Skeletal muscle tissue (tissue), 4 donors: ENCODE data around the gene XPO4. TPM values are rescaled to one million over a fixed set of nuclear protein-coding genes. Genes with fewer than 3 reads are reported as not detected.
"Not testable (repeated sequence)": the region's sequence is repeated elsewhere in the genome, so short reads cannot be mapped to it uniquely, and the experiment has no call there.

Experiments used
- H3K27ac ChIP-seq: one replicate; pipeline ENCODE4 v1.7.0; 2013; ENCODE audit warnings: mild to moderate bottlenecking, low read depth, low read length, inconsistent platforms
- H3K27me3 ChIP-seq, 3 donors: one replicate each; pipeline ENCODE4 v1.7.0; 2013; ENCODE audit warnings: low read length in 3 of 3; ENCODE audit not compliant: control insufficient read depth in 3 of 3, insufficient read depth in 3 of 3
- H3K36me3 ChIP-seq, 3 donors: one replicate each; pipeline ENCODE4 v1.7.0; 2013; ENCODE audit warnings: low read length in 3 of 3; ENCODE audit not compliant: control insufficient read depth in 3 of 3, insufficient read depth in 3 of 3
- H3K4me1 ChIP-seq, 3 donors: one replicate each; pipeline ENCODE4 v1.7.0; 2013; ENCODE audit warnings: low read length in 3 of 3, mild to moderate bottlenecking in 3 of 3; ENCODE audit not compliant: control insufficient read depth in 3 of 3, insufficient read depth in 3 of 3
- H3K4me3 ChIP-seq, 3 donors: one replicate each; pipeline ENCODE4 v1.7.0; 2013; ENCODE audit warnings: low read length in 3 of 3
- H3K9ac ChIP-seq, 3 donors: one replicate each; pipeline ENCODE4 v1.7.0; 2013; ENCODE audit warnings: low read length in 3 of 3, mild to moderate bottlenecking in 3 of 3, moderate library complexity in 2 of 3, low read depth in 1 of 3
- H3K9me3 ChIP-seq, 3 donors: one replicate each; pipeline ENCODE4 v1.7.0; 2013; ENCODE audit warnings: low read length in 3 of 3; ENCODE audit not compliant: control insufficient read depth in 3 of 3
- total RNA-seq: library from RNA; depleted of rRNA; stranded (reverse); fragments of >200 nt; gene quantifications from one replicate; pipeline ENCODE4 v1.2.3, GENCODE V29; 2014
- donor health status: Osteomylitis.

The XPO4 gene
- total RNA-seq = 28.2 TPM

DNA sequence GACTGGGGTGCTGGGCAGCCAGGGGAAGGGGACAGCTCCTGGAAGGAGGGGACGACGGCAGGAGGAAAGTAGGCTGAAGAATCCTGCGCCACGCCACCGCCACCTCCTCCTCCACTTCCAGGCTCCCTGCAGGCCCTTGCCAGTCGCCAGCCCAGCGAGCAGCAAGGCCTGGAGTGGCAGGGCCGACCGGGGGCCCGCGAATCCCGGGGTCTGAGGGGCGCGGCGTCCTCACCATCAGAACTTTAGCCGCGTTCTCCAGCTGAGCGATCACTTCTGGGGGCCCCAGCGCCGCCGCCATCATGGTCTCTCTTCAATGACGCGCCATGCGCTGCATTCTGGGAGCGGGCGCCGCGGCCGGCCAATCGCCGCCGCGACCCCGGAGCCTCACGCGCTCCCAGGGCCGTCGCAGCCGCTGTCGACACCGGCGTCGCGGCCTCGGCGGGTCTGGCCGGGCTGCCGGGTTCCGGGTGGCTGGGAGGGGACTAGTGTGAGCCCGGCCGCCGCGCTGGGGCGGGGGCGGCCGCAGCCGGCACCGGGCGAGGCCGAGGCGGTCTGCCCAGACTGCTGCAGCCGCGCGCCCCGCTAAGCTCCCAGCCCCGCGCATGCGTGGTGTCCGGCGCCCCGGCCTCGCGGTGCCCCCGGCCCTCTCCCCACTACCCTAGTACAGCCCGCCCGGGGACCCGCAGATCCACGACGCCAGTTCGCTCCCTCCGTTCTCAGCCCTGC lies at the start of gene XPO4:
TSS of gene XPO4 (minus strand) at position 309 of the 726 bp plus-strand sequence. CDS start at position 301, 8 bp downstream.
- peaks cover 5 to 20% (median 12%) of the 10 kb centered on the region in 3 donors for H3K4me1 ChIP-seq

DNA sequence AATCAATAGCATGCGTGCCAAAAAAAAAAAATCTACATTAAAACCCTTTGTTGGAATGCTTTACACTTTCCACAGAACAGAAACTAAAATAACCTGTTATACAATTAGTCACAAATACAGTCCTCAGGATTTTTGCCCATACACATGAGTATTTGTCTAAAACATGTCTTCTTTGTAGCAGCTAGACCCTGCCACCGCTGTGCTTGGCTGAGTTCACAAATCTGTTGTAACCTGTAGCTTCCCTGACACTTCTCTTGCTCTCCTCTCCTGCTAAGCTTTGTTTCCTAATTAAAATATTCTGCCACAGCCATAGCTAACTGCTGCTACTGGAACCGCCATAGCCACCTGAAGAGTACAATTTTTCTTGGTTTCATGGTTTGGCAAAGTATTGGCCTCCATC lies 45.5 kb upstream of the XPO4 start:
- not testable (repeated sequence) for H3K9me3 ChIP-seq, H3K4me1 ChIP-seq, H3K9ac ChIP-seq, H3K4me3 ChIP-seq, H3K27ac ChIP-seq, H3K36me3 ChIP-seq
- peaks cover 7 to 16% (median 12%) of the 10 kb centered on the region in 3 donors for H3K27me3 ChIP-seq

More for the DNA sequence above, at the start of gene XPO4:
- Histone ChIP-seq H3K36me3 (peaks cover 0 to 4% (median 0%) of the 10 kb centered on the region in 3 donors), H3K9ac (peak within 1 kb of the TSS; percentile 83 to 98 (median 98)), H3K27me3 (no peaks in the 10 kb centered on the region), H3K4me3 (peak within 1 kb of the TSS; percentile 86 to 97 (median 95)), H3K9me3 (no peaks in the 10 kb centered on the region), H3K27ac (peak within 1 kb of the TSS; percentile 96)

DNA sequence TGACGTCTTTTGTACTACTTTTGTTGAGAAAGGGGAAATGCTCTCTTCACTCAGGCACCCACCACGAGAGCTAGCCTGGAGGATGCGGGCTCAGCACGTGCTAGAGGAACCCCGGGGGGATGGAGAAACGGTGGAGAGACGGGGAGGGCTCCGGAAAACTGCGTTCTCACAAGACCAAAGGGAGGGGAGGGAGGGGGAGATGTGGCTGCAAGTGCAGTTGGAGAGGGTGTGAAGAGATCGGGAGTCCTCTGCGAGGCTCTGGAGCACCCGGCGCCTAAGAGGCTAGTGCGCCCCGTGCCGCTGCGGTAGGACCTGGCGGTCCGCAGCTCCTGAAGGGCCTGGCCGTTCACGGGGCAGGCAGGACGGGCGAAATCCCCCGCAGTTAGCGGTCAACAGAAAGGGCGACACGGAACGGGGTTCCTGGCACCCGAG lies 43.4 kb upstream of the XPO4 start:
- peaks cover 7 to 12% (median 11%) of the 10 kb centered on the region in 3 donors for H3K27me3 ChIP-seq
- no peak overlapping the region for H3K9ac ChIP-seq
- H3K9me3 ChIP-seq = no peaks in the 10 kb centered on the region
- H3K27ac ChIP-seq = no peak overlapping the region
- peak overlapping the region; percentile 7 to 52 (median 52) for H3K4me3 ChIP-seq
- H3K36me3 ChIP-seq = no peaks in the 10 kb centered on the region
- H3K4me1 ChIP-seq = peaks cover 3 to 5% (median 4%) of the 10 kb centered on the region in 3 donors

DNA sequence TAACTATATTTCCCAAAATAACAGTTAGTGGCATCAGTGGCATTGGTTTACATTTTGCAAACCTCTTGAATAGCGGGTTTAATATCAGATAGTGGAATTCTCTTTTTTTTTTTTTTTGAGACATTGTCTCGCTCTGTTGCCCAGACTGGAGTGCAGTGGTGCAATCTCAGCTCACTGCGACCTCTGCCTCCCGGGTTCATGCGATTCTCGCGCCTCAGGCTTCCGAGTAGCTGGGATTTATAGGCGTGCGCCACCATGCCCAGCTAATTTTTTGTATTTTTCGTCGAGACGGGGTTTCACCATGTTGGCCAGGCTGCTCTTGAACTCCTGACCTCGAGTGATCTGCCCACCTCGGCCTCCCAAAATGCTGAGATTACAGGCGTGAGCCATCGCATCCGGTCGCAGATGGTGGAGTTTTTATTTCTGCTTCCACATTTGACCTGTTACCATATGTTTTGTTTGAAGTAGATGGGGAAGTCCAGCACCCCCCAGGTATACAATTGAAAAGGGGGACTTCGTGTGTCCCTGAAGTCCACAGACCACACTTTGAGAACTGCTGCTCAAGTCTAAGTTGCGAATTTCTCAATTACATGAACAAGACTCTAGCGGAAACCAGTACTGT lies 40.5 kb upstream of the XPO4 start:
- Histone ChIP-seq H3K36me3 (no peaks in the 10 kb centered on the region), H3K27ac (peak overlapping the region; percentile 60), H3K4me1 (peaks cover 8 to 24% (median 14%) of the 10 kb centered on the region in 3 donors), H3K27me3 (peaks cover 7 to 12% (median 11%) of the 10 kb centered on the region in 3 donors), H3K9me3 (no peaks in the 10 kb centered on the region), H3K9ac (peak overlapping the region in 1 of 3 donors; percentile 24), H3K4me3 (no peak overlapping the region)

DNA sequence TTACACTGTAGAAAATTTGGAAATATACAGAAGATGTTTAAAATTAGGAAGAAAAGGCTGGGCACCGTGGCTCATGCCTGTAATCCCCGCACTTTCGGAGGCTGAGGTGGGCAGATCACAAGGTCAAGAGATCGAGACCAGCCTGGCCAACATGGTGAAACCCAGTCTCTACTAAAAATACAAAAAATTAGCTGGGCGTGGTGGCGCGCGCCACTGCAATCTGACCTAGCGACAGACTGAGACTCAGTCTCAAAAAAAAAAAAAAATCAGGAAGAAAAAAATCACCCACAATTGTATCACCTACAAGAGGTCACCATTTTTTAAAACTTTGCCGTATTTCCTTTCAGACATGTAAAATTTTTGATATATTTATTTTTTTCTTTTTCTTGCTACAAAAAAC lies 38.0 kb upstream of the XPO4 start:
- not testable (repeated sequence) for H3K27me3 ChIP-seq, H3K36me3 ChIP-seq, H3K4me3 ChIP-seq, H3K9me3 ChIP-seq, H3K9ac ChIP-seq
- Histone ChIP-seq H3K4me1 (peaks cover 8 to 24% (median 9%) of the 10 kb centered on the region in 3 donors), H3K27ac (peak overlapping the region; percentile 88)

DNA sequence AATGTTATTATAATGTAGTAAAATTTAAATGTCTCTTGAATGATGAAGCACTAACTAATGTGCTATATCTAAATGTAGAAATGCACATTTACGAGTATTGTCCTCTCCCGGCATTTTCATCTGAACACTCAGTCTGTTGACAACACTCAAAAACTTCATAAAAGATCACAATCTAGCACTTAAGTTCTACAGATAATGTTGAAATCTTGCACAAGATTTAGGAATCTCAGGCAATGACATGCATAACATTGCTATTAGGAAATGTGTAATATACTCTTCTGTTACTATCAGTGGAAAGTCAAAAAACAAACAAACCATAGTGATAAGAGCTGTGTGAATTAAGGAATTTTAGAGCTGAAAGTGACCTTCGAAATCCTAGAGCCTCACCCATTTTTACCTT lies 37.5 kb upstream of the XPO4 start:
- Histone ChIP-seq H3K4me1 (peaks cover 8 to 24% (median 9%) of the 10 kb centered on the region in 3 donors), H3K27me3 (peaks cover 0 to 2% (median 0%) of the 10 kb centered on the region in 3 donors), H3K27ac (peak overlapping the region; percentile 88), H3K4me3 (no peak overlapping the region), H3K36me3 (no peaks in the 10 kb centered on the region), H3K9me3 (no peaks in the 10 kb centered on the region), H3K9ac (peak overlapping the region in 2 of 3 donors; percentile 22 to 70)

DNA sequence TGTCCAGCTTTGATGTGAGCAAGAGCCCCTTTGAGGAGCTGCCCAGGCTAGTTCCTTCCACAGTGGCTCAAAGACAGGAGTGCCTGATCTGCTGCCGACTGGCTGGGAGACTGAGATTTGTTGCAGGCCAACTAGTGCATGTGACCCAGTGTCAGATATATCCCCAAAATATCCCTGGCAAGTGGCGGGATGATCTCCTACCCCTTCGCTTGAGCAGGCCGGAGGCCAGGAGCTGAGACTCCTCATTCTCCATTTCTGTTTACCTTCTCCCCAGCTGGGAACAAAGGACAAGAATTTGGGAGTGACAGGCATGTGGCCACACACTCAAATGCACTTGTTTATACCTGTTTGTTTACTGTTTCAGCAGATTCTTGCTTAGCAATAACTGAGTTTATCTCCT lies 37.1 kb upstream of the XPO4 start:
- Histone ChIP-seq H3K27me3 (no peaks in the 10 kb centered on the region), H3K4me1 (peaks cover 8 to 24% (median 9%) of the 10 kb centered on the region in 3 donors), H3K4me3 (peak overlapping the region in 1 of 3 donors; percentile 43), H3K36me3 (no peaks in the 10 kb centered on the region), H3K9ac (peak overlapping the region; percentile 22 to 70 (median 61)), H3K27ac (peak overlapping the region; percentile 88), H3K9me3 (no peaks in the 10 kb centered on the region)

DNA sequence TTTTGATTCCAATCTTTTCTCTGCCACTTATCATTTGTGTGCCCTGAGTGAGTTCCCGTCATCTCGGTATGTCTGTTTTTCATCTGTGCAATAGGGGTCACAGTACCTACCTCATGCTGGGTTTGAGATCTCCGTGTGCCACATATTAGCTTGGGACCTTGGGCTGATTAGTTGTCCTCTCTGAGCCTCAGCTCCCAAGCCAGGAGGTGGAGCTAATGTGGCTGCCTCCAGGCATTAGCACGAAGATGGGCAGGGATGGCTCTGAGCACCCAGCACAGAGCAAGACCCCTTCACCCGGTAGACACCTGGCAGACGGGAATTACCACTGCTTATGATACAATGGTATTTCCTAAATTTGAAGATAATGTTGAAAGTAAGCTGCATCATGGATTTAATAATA lies 35.8 kb upstream of the XPO4 start:
- H3K9me3 ChIP-seq = no peaks in the 10 kb centered on the region
- no peaks in the 10 kb centered on the region for H3K27me3 ChIP-seq
- no peak overlapping the region for H3K27ac ChIP-seq
- no peak overlapping the region for H3K4me3 ChIP-seq
- no peaks in the 10 kb centered on the region for H3K36me3 ChIP-seq
- H3K9ac ChIP-seq = no peak overlapping the region
- peaks cover 6 to 23% (median 9%) of the 10 kb centered on the region in 3 donors for H3K4me1 ChIP-seq

DNA sequence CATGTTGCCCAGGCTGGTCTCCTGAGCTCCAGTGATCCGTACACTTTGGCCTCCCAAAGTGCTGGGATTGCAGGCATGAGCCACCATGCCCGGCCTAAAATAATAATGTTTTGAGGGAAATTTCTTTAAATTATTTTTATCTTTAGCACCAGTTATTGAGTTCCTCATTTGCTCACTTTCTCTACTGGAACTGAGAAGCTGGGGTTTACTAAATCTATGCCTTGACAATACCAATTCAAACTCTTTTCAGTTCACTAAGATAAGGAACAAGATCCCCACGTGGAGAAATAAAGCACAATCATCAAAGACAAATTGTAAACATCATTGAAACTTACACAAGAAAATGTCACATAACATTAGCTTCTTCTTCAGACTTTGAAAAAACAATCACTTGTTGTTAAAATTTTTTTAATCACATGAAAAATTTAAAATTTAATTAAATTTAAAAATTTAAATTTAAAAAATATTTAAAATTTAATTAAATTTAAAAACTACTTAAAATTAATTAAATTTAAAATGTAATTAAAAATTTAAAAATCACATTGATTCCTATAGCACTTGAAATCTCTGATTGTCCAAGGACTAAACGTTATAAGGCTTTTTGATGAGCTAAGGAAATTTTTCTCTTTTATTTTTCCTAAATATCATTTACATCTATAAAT lies 25.2 kb upstream of the XPO4 start:
- Histone ChIP-seq H3K4me3 (no peak overlapping the region), H3K9me3 (no peaks in the 10 kb centered on the region), H3K4me1 (no peaks in the 10 kb centered on the region)

DNA sequence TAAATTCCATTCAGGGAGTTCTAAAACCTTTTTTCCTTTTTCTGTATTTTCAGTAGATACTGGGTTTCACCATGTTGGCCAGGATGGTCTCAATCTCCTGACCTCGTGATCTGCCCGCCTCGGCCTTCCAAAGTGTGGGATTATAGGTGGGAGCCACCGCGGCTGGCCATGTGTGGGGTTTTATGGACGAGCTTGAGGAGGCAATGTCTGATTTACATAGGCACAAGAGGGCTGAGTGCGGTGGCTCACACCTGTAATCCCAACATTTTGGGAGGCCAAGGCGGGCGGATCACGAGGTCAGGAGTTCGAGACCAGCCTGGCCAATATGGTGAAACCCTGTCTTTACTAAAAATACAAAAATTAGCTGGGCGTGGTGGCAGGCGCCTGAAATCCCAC lies 22.8 kb upstream of the XPO4 start:
- H3K4me1 ChIP-seq, H3K27me3 ChIP-seq, H3K9ac ChIP-seq, H3K27ac ChIP-seq, H3K36me3 ChIP-seq, H3K4me3 ChIP-seq, H3K9me3 ChIP-seq: not testable (repeated sequence)

More for the DNA sequence above, 25.2 kb upstream of the XPO4 start:
- no peaks in the 10 kb centered on the region for H3K36me3 ChIP-seq
- no peak overlapping the region for H3K9ac ChIP-seq
- H3K27me3 ChIP-seq = no peaks in the 10 kb centered on the region
- no peak overlapping the region for H3K27ac ChIP-seq
